Prostate gland (tissue), 2 donors: ENCODE results near the gene CAPN13.

Experiments
- CTCF ChIP-seq, 4 experiments: fragments of 200-600 bp in 2 of 4; fragments of 450-650 bp in 2 of 4; sonication (generic) in 2 of 4; IDR thresholded peaks; 1 replicate in 3 of 4; 2 replicates in 1 of 4; pipeline ENCODE4 v1.5.1; 2016 to 2019; ENCODE audit warnings: antibody characterized with exemption in 4 of 4, mild to moderate bottlenecking in 2 of 4, moderate library complexity in 2 of 4
- POLR2A ChIP-seq: fragments of 450-650 bp; IDR thresholded peaks from one replicate; pipeline ENCODE4 v1.6.1; 2016; ENCODE audit warnings: antibody characterized with exemption, mild to moderate bottlenecking
- POLR2AphosphoS5 ChIP-seq: sonication (generic); formaldehyde crosslinking; IDR thresholded peaks from one replicate; pipeline ENCODE4 v1.6.1; 2017; ENCODE audit warnings: antibody characterized with exemption

GRCh38 chr2:30807249-30807648 lies at the start of gene CAPN13:
- TF ChIP-seq POLR2AphosphoS5 (peak; percentile 84), CTCF (IDR thresholded peaks at IDR 0.05) (peak in 2 of 4 experiments; percentile 37 to 38), POLR2A (peak; percentile 74)
